Stimulated activated CD4-positive, alpha-beta T cell treated with anti-CD3 and anti-CD28 coated beads, Interleukin-2, amount 100 ng/mL, for 48 hours (primary cell): ENCODE results near the gene C1QTNF1.
A peak's percentile ranks its signal among the peaks of the same experiment; 100 is the strongest.

ENCODE experiments used
- DNase-seq, 2 donors: peaks; one replicate each; pipeline ENCODE4 v3.0.0-alpha.2; 2020

The C1QTNF1 gene

GRCh38 chr17:79042421-79043190, 18.6 kb downstream of the C1QTNF1 start:
- peak; percentile 71 to 73 for DNase-seq

- DNase-seq: no peak
Measured at GRCh38 chr17:79043191-79043930, 19.4 kb downstream of the C1QTNF1 start.

- no peak for DNase-seq
Measured at GRCh38 chr17:79043931-79044320, 20.0 kb downstream of the C1QTNF1 start.

- no peak for DNase-seq
Measured at GRCh38 chr17:79044462-79044861, 20.5 kb downstream of the C1QTNF1 start.

- DNase-seq: no peak
Measured at GRCh38 chr17:79045001-79045729, 21.2 kb downstream of the C1QTNF1 start.

- peak; percentile 54 to 70 for DNase-seq
Measured at GRCh38 chr17:79045842-79046196, 21.9 kb downstream of the C1QTNF1 start.

- DNase-seq: no peak
Measured at GRCh38 chr17:79046197-79046915, 22.4 kb downstream of the C1QTNF1 start.

- DNase-seq: no peak
Measured at GRCh38 chr17:79046916-79047280, 22.9 kb downstream of the C1QTNF1 start.

GRCh38 chr17:79047291-79047920, 23.4 kb downstream of the C1QTNF1 start:
- no peak for DNase-seq

GRCh38 chr17:79047923-79048825, 24.2 kb downstream of the C1QTNF1 start:
- no peak for DNase-seq

GRCh38 chr17:79048826-79049755, 25.1 kb downstream of the C1QTNF1 start:
- no peak for DNase-seq

GRCh38 chr17:79049821-79050220, 25.9 kb downstream of the C1QTNF1 start:
- DNase-seq: no peak

GRCh38 chr17:79050551-79050950, 26.6 kb downstream of the C1QTNF1 start:
- DNase-seq: no peak

- no peak for DNase-seq
Measured at GRCh38 chr17:79051306-79051705, 27.3 kb downstream of the C1QTNF1 start.

- DNase-seq: no peak
Measured at GRCh38 chr17:79052131-79052530, 28.2 kb downstream of the C1QTNF1 start.

GRCh38 chr17:79053251-79053925, 29.4 kb downstream of the C1QTNF1 start:
- no peak for DNase-seq

GRCh38 chr17:79054200-79054960, 30.4 kb downstream of the C1QTNF1 start:
- DNase-seq: no peak

- no peak for DNase-seq
Measured at GRCh38 chr17:79055197-79055596, 31.2 kb downstream of the C1QTNF1 start.
